Measurements from ENCODE around the gene PLEKHA4.
"Not testable (repeated sequence)": the region's sequence is repeated elsewhere in the genome, so short reads cannot be mapped to it uniquely, and the experiment has no call there.

PLEKHA4 gene

GRCh38 chr19:48859711-48860572 lies 8.5 kb downstream of the PLEKHA4 start:
- DNase-seq, result no peak

GRCh38 chr19:48858984-48859710 lies 9.3 kb downstream of the PLEKHA4 start:
- DNase-seq, result no peak

GRCh38 chr19:48856921-48857320 lies 11.5 kb downstream of the PLEKHA4 start:
- DNase-seq, result no peak

GRCh38 chr19:48854103-48854502 lies 14.3 kb downstream of the PLEKHA4 start:
- no peak for DNase-seq

GRCh38 chr19:48853483-48853882 lies 14.9 kb downstream of the PLEKHA4 start:
- DNase-seq, result no peak

- no peak for DNase-seq
Measured at GRCh38 chr19:48852292-48852691, 16.1 kb downstream of the PLEKHA4 start.

GRCh38 chr19:48846659-48847058 lies 21.8 kb downstream of the PLEKHA4 start:
- not testable (repeated sequence) for DNase-seq

GRCh38 chr19:48845384-48845783 lies 23.0 kb downstream of the PLEKHA4 start:
- DNase-seq, result no peak

- DNase-seq, result no peak
Measured at GRCh38 chr19:48844472-48844871, 23.9 kb downstream of the PLEKHA4 start.

GRCh38 chr19:48842789-48843162 lies 25.6 kb downstream of the PLEKHA4 start:
- DNase-seq, result no peak

- DNase-seq, result no peak
Measured at GRCh38 chr19:48841571-48841970, 26.8 kb downstream of the PLEKHA4 start.

GRCh38 chr19:48841047-48841446 lies 27.4 kb downstream of the PLEKHA4 start:
- no peak for DNase-seq

GRCh38 chr19:48837687-48838086 lies 30.7 kb downstream of the PLEKHA4 start:
- no peak for DNase-seq

GRCh38 chr19:48837051-48837524 lies 31.3 kb downstream of the PLEKHA4 start:
- DNase-seq, result peak; percentile 58

GRCh38 chr19:48836089-48837017 lies 32.1 kb downstream of the PLEKHA4 start, which contains the start of gene HSD17B14:
HSD17B14 (minus strand) TSS chr19:48836491; CDS start chr19:48836411, 80 bp downstream.
- no peak for DNase-seq

GRCh38 chr19:48835734-48836088 lies 32.7 kb downstream of the PLEKHA4 start:
- DNase-seq, result peak; percentile 77

GRCh38 chr19:48833977-48834376 lies 34.4 kb downstream of the PLEKHA4 start:
- no peak for DNase-seq

- no peak for DNase-seq
Measured at GRCh38 chr19:48833049-48833448, 35.4 kb downstream of the PLEKHA4 start.

- DNase-seq, result no peak
Measured at GRCh38 chr19:48830965-48831364, 37.5 kb downstream of the PLEKHA4 start.

- DNase-seq, result no peak
Measured at GRCh38 chr19:48830088-48830487, 38.3 kb downstream of the PLEKHA4 start.

GRCh38 chr19:48826606-48827020 lies 41.8 kb downstream of the PLEKHA4 start:
- DNase-seq, result no peak

- DNase-seq, result no peak
Measured at GRCh38 chr19:48822514-48822913, 45.9 kb downstream of the PLEKHA4 start.

GRCh38 chr19:48821633-48822032 lies 46.8 kb downstream of the PLEKHA4 start:
- no peak for DNase-seq

Measured in SHP77 treated with DMSO at 0.1 percent for 48 hours (cell line).